Vagina (tissue), 2 donors: ENCODE measurements around the gene TGM6. TPM values are rescaled to one million over a fixed set of nuclear protein-coding genes. Genes with fewer than 3 reads are reported as not detected.

Source experiments
- DNase-seq, 2 donors: peaks; one replicate each; pipeline ENCODE4 v3.0.0-alpha.2; 2017; ENCODE audit errors: extremely low spot score in 2 of 2
- H3K27ac ChIP-seq: fragments of 200-600 bp; sonication (generic); one replicate; pipeline ENCODE4 v1.5.1; 2019
- H3K27me3 ChIP-seq: fragments of 200-600 bp; sonication (generic); one replicate; pipeline ENCODE4 v1.5.1; 2019
- H3K36me3 ChIP-seq, 2 donors: fragments of 200-600 bp; sonication (generic); one replicate each; pipeline ENCODE4 v1.5.1; 2017 to 2019
- H3K4me1 ChIP-seq: fragments of 200-600 bp; sonication (generic); one replicate; pipeline ENCODE4 v1.5.1; 2019
- H3K4me3 ChIP-seq, 2 donors: fragments of 200-600 bp; sonication (generic); 1 replicate in 1 of 2; 2 replicates in 1 of 2; pipeline ENCODE4 v1.5.1; 2016 to 2019
- H3K9me3 ChIP-seq: fragments of 200-600 bp; sonication (generic); one replicate; pipeline ENCODE4 v1.5.1; 2019
- CTCF ChIP-seq, 3 experiments: fragments of 450-650 bp in 2 of 3; fragments of 200-600 bp in 1 of 3; sonication (generic) in 1 of 3; IDR thresholded peaks; one replicate each; pipeline ENCODE4 v1.5.1; 2017 to 2019; ENCODE audit warnings: antibody characterized with exemption in 3 of 3, mild to moderate bottlenecking in 2 of 3, moderate library complexity in 2 of 3
- POLR2A ChIP-seq, 2 donors: fragments of 450-650 bp; IDR thresholded peaks; one replicate each; pipeline ENCODE4 v1.6.1; 2017; ENCODE audit warnings: antibody characterized with exemption in 2 of 2, mild to moderate bottlenecking in 2 of 2, moderate library complexity in 2 of 2
- POLR2AphosphoS5 ChIP-seq, 2 donors: sonication (generic); formaldehyde crosslinking; IDR thresholded peaks; one replicate each; pipeline ENCODE4 v1.9.0; 2017; ENCODE audit warnings: antibody characterized with exemption in 2 of 2, mild to moderate bottlenecking in 2 of 2, low read depth in 1 of 2; ENCODE audit not compliant: insufficient read depth in 1 of 2
- intact Hi-C: fragments of 100-400 bp; cut with DNase I; formaldehyde crosslinking; loops from one replicate; pipeline ENCODE4 v1.15.1; 2023
- total RNA-seq: library from RNA; depleted of rRNA; stranded (reverse); fragments of >200 nt; gene quantifications from one replicate; pipeline ENCODE4 v1.2.3, GENCODE V29; 2016

The TGM6 gene
- total RNA-seq, 1 donor from 2014 or later, result not detected

DNA sequence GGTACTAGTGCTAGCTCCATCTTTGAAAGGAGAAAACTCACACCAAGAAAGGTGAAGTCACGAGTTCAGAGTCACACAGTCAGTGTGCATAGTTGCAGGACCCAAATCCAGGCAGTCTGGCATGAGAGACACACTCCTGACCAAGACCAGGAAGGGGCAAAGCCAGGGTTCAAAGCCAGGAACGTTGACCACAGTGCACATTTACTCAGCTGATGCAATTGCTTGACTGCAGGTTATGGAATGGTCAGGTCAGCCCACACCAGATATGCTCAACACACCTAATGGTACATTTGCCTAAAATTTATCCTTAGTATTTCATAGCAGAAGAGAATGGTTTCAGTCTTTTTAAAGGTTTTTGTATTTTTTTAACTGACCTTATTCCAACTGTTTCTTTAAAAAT lies 37.7 kb downstream of the TGM6 start:
- Histone ChIP-seq H3K27me3 (no peaks in the 10 kb centered on the region), H3K4me3 (no peak overlapping the region), H3K36me3 (no peaks in the 10 kb centered on the region), H3K27ac (no peak overlapping the region), H3K9me3 (no peaks in the 10 kb centered on the region), H3K4me1 (no peaks in the 10 kb centered on the region)
- no peak for DNase-seq
- TF ChIP-seq POLR2AphosphoS5 (IDR thresholded peaks at IDR 0.05; ENCODE audit: insufficient read depth in 1 of 2, low read depth in 1 of 2) (no peak), CTCF (IDR thresholded peaks at IDR 0.05) (no peak), POLR2A (IDR thresholded peaks at IDR 0.05) (no peak)
- intact Hi-C loops, result no loop called here

DNA sequence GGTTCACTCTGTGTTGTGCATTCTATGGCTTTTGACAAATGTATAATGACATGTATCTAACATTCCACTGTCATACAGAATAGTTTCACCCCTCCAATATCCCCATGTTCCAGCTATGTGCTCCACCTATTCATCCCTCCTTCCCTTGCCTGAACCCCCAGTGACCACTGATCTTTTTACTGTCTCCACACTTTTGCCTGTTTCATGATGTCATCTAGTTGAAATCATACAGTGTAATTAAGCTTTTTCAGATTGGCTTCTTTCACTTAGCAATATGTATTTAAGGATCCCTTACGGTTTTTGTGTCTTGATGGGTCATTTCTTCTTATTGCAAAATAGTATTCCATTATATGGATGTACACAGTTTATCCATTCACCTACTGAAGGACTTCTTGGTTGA lies 39.8 kb downstream of the TGM6 start:
- no peak for TF ChIP-seq POLR2A (IDR thresholded peaks at IDR 0.05)
- no peak for TF ChIP-seq POLR2AphosphoS5 (IDR thresholded peaks at IDR 0.05; ENCODE audit: insufficient read depth in 1 of 2, low read depth in 1 of 2)
- TF ChIP-seq CTCF (IDR thresholded peaks at IDR 0.05), result no peak
- H3K4me1 ChIP-seq, result no peaks in the 10 kb centered on the region
- H3K27ac ChIP-seq, result no peak overlapping the region
- intact Hi-C loops, result no loop called here
- H3K36me3 ChIP-seq, result no peaks in the 10 kb centered on the region
- no peak overlapping the region for H3K4me3 ChIP-seq
- no peak for DNase-seq
- no peaks in the 10 kb centered on the region for H3K27me3 ChIP-seq
- no peaks in the 10 kb centered on the region for H3K9me3 ChIP-seq

- no peaks in the 10 kb centered on the region for H3K36me3 ChIP-seq
- no peak overlapping the region for H3K4me3 ChIP-seq
- H3K4me1 ChIP-seq, result no peaks in the 10 kb centered on the region
- H3K9me3 ChIP-seq, result no peaks in the 10 kb centered on the region
- DNase-seq, result no peak
- intact Hi-C loops, result no loop called here
- TF ChIP-seq POLR2A (IDR thresholded peaks at IDR 0.05), result no peak
- no peak for TF ChIP-seq CTCF (IDR thresholded peaks at IDR 0.05)
- no peak for TF ChIP-seq POLR2AphosphoS5 (IDR thresholded peaks at IDR 0.05; ENCODE audit: insufficient read depth in 1 of 2, low read depth in 1 of 2)
- H3K27me3 ChIP-seq, result no peaks in the 10 kb centered on the region
- H3K27ac ChIP-seq, result no peak overlapping the region
These were observed 40.5 kb downstream of the TGM6 start for GRCh38 chr20:2421247-2421646.

GRCh38 chr20:2429051-2429450 lies 48.4 kb downstream of the TGM6 start:
- Histone ChIP-seq H3K4me3 (no peak overlapping the region), H3K27ac (no peak overlapping the region), H3K9me3 (no peaks in the 10 kb centered on the region), H3K4me1 (no peaks in the 10 kb centered on the region), H3K27me3 (no peaks in the 10 kb centered on the region), H3K36me3 (no peaks in the 10 kb centered on the region)
- DNase-seq, result no peak
- intact Hi-C loops, result no loop called here
- TF ChIP-seq POLR2A (IDR thresholded peaks at IDR 0.05) (no peak), POLR2AphosphoS5 (IDR thresholded peaks at IDR 0.05; ENCODE audit: insufficient read depth in 1 of 2, low read depth in 1 of 2) (no peak), CTCF (IDR thresholded peaks at IDR 0.05) (no peak)

GRCh38 chr20:2430538-2430937 lies 49.8 kb downstream of the TGM6 start:
- intact Hi-C loops, result no loop called here
- Histone ChIP-seq H3K27me3 (no peaks in the 10 kb centered on the region), H3K9me3 (no peaks in the 10 kb centered on the region), H3K36me3 (no peaks in the 10 kb centered on the region), H3K4me1 (no peaks in the 10 kb centered on the region), H3K27ac (no peak overlapping the region), H3K4me3 (no peak overlapping the region)
- no peak for TF ChIP-seq POLR2AphosphoS5 (IDR thresholded peaks at IDR 0.05; ENCODE audit: insufficient read depth in 1 of 2, low read depth in 1 of 2)
- no peak for TF ChIP-seq CTCF (IDR thresholded peaks at IDR 0.05)
- no peak for TF ChIP-seq POLR2A (IDR thresholded peaks at IDR 0.05)
- DNase-seq, result no peak
